ENCODE results near the gene ATP9B. TPM values are rescaled to one million over a fixed set of nuclear protein-coding genes. Genes with fewer than 3 reads are reported as not detected.

ATP9B gene
- total and polyA plus RNA-seq, 10 of the 15 experiments (the other 5 are each of a cell fraction or from before 2014, with no cell fraction given): 0.74 to 20.7 (median 12.9) TPM

GRCh38 chr18:79164706-79165105, 95.5 kb downstream of the ATP9B start:
- no peaks in the 10 kb centered on the region for H3K4me1 ChIP-seq (ENCODE audit: control insufficient read depth, insufficient read depth, low read length)
- peaks cover 0 to 10% of the 10 kb centered on the region in 2 experiments; a peak in 3 of 4 replicates for H3K36me3 ChIP-seq (ENCODE audit: control insufficient read depth in 2 of 2, insufficient read depth in 2 of 2, low read length in 1 of 2)
- SMC1A ChIA-PET (ENCODE audit: uncharacterized antibody, unreplicated experiment): no interaction called here
- no peak for TF ChIP-seq NFXL1 (IDR thresholded peaks at IDR 0.05; ENCODE audit: borderline replicate concordance)
- no peak for TF ChIP-seq STAT3 (IDR thresholded peaks at IDR 0.05; ENCODE audit: low read depth, low read length)
- no peak for TF ChIP-seq POLR2AphosphoS5 (IDR thresholded peaks at IDR 0.05; ENCODE audit: low read length)
- no peak for TF ChIP-seq SP1 (IDR thresholded peaks at IDR 0.05; ENCODE audit: low read depth, low read length)
- no peak for TF ChIP-seq FOS (IDR thresholded peaks at IDR 0.05; ENCODE audit: borderline replicate concordance, extremely low read depth, insufficient read length)
- TF ChIP-seq E4F1 (IDR thresholded peaks at IDR 0.05; ENCODE audit: borderline replicate concordance, partially characterized antibody): no peak
- TF ChIP-seq SUPT20H (IDR thresholded peaks at IDR 0.05; ENCODE audit: borderline replicate concordance, control insufficient read depth, low read depth, low read length): no peak
- 100% methylated on average over 1 of the region's 1 CpG for WGBS (ENCODE audit: insufficient coverage, insufficient replicate concordance, low lambda C conversion rate, missing lambda C conversion rate)
- no TSS peak for BruUV-seq (replicated peaks)
- no peaks in the 10 kb centered on the region for H3K79me2 ChIP-seq (ENCODE audit: control insufficient read depth, insufficient read depth, low read length)
- H2AFZ ChIP-seq (ENCODE audit: control insufficient read depth, low read depth, low read length): no peak overlapping the region
- H3K9me3 ChIP-seq (replicated peaks; ENCODE audit: control insufficient read depth, insufficient read depth, low read length): no peaks in the 10 kb centered on the region
- no peak overlapping the region for H3K4me2 ChIP-seq (ENCODE audit: control insufficient read depth, insufficient read depth)
- H3K27me3 ChIP-seq (replicated peaks in 1 of 2; ENCODE audit: control insufficient read depth in 2 of 2, insufficient read depth in 2 of 2, low read length in 1 of 2): no peaks in the 10 kb centered on the region
- CTCF ChIA-PET: no interaction called here
- RAD21 ChIA-PET (ENCODE audit: unreplicated experiment): no interaction called here
- FAIRE-seq: no peak
- no peak for ATAC-seq
- in situ Hi-C loops (cut with MboI) (no loop called here), intact Hi-C loops (cut with micrococcal nuclease; ENCODE audit: unreplicated experiment) (no loop called here)
- H3K4me3 ChIP-seq: no peak overlapping the region
- POLR2A ChIA-PET: no interaction called here
- no peak overlapping the region for H3K9ac ChIP-seq (ENCODE audit: control insufficient read depth, insufficient read depth, low read length)
- no peak overlapping the region for H3K27ac ChIP-seq (ENCODE audit: control insufficient read depth, insufficient read depth)
- DNase-seq (ENCODE audit: low read depth, low spot score): no peak
- H4K20me1 ChIP-seq (ENCODE audit: control insufficient read depth, insufficient read depth): no peaks in the 10 kb centered on the region
